Liver (tissue), 9 donors: ENCODE data around the gene MAP3K19. TPM values are rescaled to one million over a fixed set of nuclear protein-coding genes. Genes with fewer than 3 reads are reported as not detected.

Experiments used
- DNase-seq: peaks from one replicate; pipeline ENCODE4 v3.0.0-alpha.2; 2017; ENCODE audit warnings: low spot score
- H3K27ac ChIP-seq, 2 donors: one replicate each; pipeline ENCODE4 v1.7.0; 2013; ENCODE audit warnings: inconsistent platforms in 2 of 2, low read length in 2 of 2, control low read depth in 1 of 2, low read depth in 1 of 2, mild to moderate bottlenecking in 1 of 2
- H3K27me3 ChIP-seq, 4 donors: one replicate each; pipeline versions ENCODE4 v1.6.1 to v1.7.0; 2013; ENCODE audit warnings: low read length in 3 of 4, inconsistent platforms in 1 of 4, mild to moderate bottlenecking in 1 of 4, moderate library complexity in 1 of 4; ENCODE audit not compliant: control insufficient read depth in 4 of 4, insufficient read depth in 4 of 4
- H3K36me3 ChIP-seq, 4 donors: one replicate each; pipeline versions ENCODE4 v1.6.1 to v1.7.0; 2013; ENCODE audit warnings: low read length in 3 of 4, mild to moderate bottlenecking in 3 of 4, low read depth in 1 of 4, moderate library complexity in 1 of 4; ENCODE audit not compliant: control insufficient read depth in 4 of 4, insufficient read depth in 3 of 4
- H3K4me1 ChIP-seq, 4 donors: one replicate each; pipeline versions ENCODE4 v1.6.1 to v1.7.0; 2013; ENCODE audit warnings: low read length in 3 of 4, mild to moderate bottlenecking in 3 of 4, moderate library complexity in 1 of 4; ENCODE audit not compliant: control insufficient read depth in 4 of 4, insufficient read depth in 4 of 4
- H3K4me3 ChIP-seq, 3 donors: one replicate each; pipeline versions ENCODE4 v1.6.1 to v1.7.0; 2013; ENCODE audit warnings: low read length in 3 of 3, control low read depth in 1 of 3, low read depth in 1 of 3, mild to moderate bottlenecking in 1 of 3
- H3K9ac ChIP-seq, 2 donors: one replicate each; pipeline ENCODE4 v1.7.0; 2013; ENCODE audit warnings: low read length in 2 of 2, mild to moderate bottlenecking in 2 of 2, moderate library complexity in 2 of 2, control low read depth in 1 of 2, low read depth in 1 of 2
- H3K9me3 ChIP-seq, 4 donors: one replicate each; pipeline versions ENCODE4 v1.6.1 to v1.7.0; 2013; ENCODE audit warnings: low read length in 3 of 4; ENCODE audit not compliant: control insufficient read depth in 4 of 4
- EGR1 ChIP-seq, 2 donors: IDR thresholded peaks; 2 replicates each; pipeline ENCODE4 v1.6.1; 2016 to 2018; ENCODE audit warnings: antibody characterized with exemption in 2 of 2, low read depth in 2 of 2
- FOXA1 ChIP-seq: IDR thresholded peaks from 2 replicates; pipeline ENCODE4 v1.6.1; 2016; ENCODE audit warnings: antibody characterized with exemption
- FOXA2 ChIP-seq: IDR thresholded peaks from 2 replicates; pipeline ENCODE4 v1.6.1; 2016; ENCODE audit warnings: antibody characterized with exemption
- GABPA ChIP-seq, 2 donors: IDR thresholded peaks in 1 of 2; conservative IDR thresholded peaks in 1 of 2; 2 replicates each; pipeline ENCODE4 v1.6.1; 2016; ENCODE audit warnings: antibody characterized with exemption in 2 of 2, mild to moderate bottlenecking in 1 of 2, moderate library complexity in 1 of 2
- HNF4A ChIP-seq, 2 donors: conservative IDR thresholded peaks; 2 replicates each; pipeline ENCODE4 v1.6.1; 2016; ENCODE audit warnings: antibody characterized with exemption in 2 of 2, mild to moderate bottlenecking in 2 of 2
- HNF4G ChIP-seq: IDR thresholded peaks from 2 replicates; pipeline ENCODE4 v1.6.1; 2016; ENCODE audit warnings: antibody characterized with exemption
- JUND ChIP-seq, 2 donors: IDR thresholded peaks; 2 replicates each; pipeline ENCODE4 v1.6.1; 2016; ENCODE audit warnings: antibody characterized with exemption in 2 of 2
- MAX ChIP-seq: IDR thresholded peaks from 2 replicates; pipeline ENCODE4 v1.6.1; 2016; ENCODE audit warnings: antibody characterized with exemption
- RAD21 ChIP-seq, 2 donors: IDR thresholded peaks; 2 replicates each; pipeline ENCODE4 v1.6.1; 2016; ENCODE audit warnings: antibody characterized with exemption in 2 of 2, mild to moderate bottlenecking in 2 of 2
- REST ChIP-seq: IDR thresholded peaks from 2 replicates; pipeline ENCODE4 v1.6.1; 2016; ENCODE audit warnings: antibody characterized with exemption, mild to moderate bottlenecking
- RXRA ChIP-seq, 2 donors: IDR thresholded peaks; 2 replicates each; pipeline ENCODE4 v1.6.1; 2017 to 2018; ENCODE audit warnings: antibody characterized with exemption in 2 of 2, mild to moderate bottlenecking in 1 of 2
- TAF1 ChIP-seq: conservative IDR thresholded peaks from 2 replicates; pipeline ENCODE4 v1.6.1; 2016; ENCODE audit warnings: antibody characterized with exemption, mild to moderate bottlenecking
- YY1 ChIP-seq: IDR thresholded peaks from 2 replicates; pipeline ENCODE4 v1.6.1; 2016; ENCODE audit warnings: antibody characterized with exemption, mild to moderate bottlenecking
- WGBS: extraction: QIAGEN DNeasy Blood & Tissue Kit; methylation state at CpG from one replicate; pipeline ENCODE4 v1.1.7; 2013; 5-methylcytosine and 5-hydroxymethylcytosine counted together
- polyA plus RNA-seq, 2 donors: library from polyadenylated mRNA; stranded (reverse) in 1 of 2; unstranded in 1 of 2; fragments of 200-250 nt in 1 of 2; fragments of >200 nt in 1 of 2; fragmentation: Nextera tagmentation in 1 of 2; extraction: Ambion mirVana in 1 of 2; gene quantifications; one replicate each; pipeline versions ENCODE4 v1.2.1 to v1.2.3, GENCODE V29; 2013 to 2015
- total RNA-seq, 2 donors: library from RNA; depleted of rRNA; stranded (reverse); fragments of >200 nt; gene quantifications; one replicate each; pipeline ENCODE4 v1.2.3, GENCODE V29; 2014
- TF ChIP-seq, protein P1 (sequence below): IDR thresholded peaks from 2 replicates; pipeline ENCODE4 v1.6.1; 2016; ENCODE audit warnings: antibody characterized with exemption
- TF ChIP-seq, protein P2 (sequence below): IDR thresholded peaks from 2 replicates; pipeline ENCODE4 v1.6.1; 2016; ENCODE audit warnings: antibody characterized with exemption
- donor health status: healthy.
- donor health status: healthy.
- donor health status: healthy.
- donor health status: healthy.
- donor health status: healthy.

Gene MAP3K19
- total and polyA plus RNA-seq, 4 donors = not detected

DNA sequence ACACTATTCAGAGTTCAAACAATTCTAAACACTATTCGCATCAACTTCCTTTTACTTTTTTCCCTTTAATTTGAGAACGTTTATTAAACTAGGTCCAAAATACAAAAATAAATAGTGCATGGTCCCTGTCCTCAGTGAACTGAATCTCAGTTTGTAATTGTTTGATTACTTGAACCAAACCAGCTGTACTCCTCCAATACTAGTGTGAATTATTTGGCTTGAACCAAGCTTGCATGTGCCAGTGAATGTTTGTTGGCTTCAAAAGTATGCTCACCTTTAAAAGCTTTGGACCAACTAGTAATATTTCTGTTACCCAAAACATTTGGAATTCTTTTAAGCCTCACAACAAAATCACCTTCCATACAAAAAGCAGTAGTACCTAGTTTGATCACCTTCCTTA is 113.1 kb downstream of the MAP3K19 start:
- peaks cover 10 to 55% (median 44%) of the 10 kb centered on the region in 4 donors for H3K4me1 ChIP-seq
- WGBS = 18% methylated on average over 2 of the region's 2 CpGs
- DNase-seq = no peak

DNA sequence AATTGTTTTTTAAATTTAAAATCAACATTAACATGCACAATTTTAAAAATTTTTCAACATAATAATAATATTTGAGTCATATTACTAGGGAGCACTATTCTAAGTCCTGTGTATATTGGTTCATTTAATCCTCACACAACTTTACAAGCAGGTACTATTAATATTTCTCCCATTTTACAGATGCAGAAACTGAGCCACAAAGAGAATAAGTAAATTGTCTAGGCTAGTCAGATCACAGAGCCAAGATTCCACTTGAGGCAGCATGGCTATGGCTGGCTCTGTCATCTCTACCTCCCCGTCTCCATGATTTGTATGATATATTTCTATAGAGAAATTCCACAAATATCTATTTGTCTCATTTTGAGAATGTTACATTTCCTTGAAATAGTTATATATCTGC is 113.5 kb downstream of the MAP3K19 start:
- DNase-seq = no peak
- peaks cover 10 to 55% (median 44%) of the 10 kb centered on the region in 4 donors for H3K4me1 ChIP-seq
- no peaks in the 10 kb centered on the region for H3K9me3 ChIP-seq
- H3K27ac ChIP-seq = peak overlapping the region; percentile 71 to 77
- H3K4me3 ChIP-seq = peak overlapping the region in 1 of 3 donors; percentile 20
- TF ChIP-seq FOXA2 = no peak
- TF ChIP-seq FOXA1 = no peak
- no peak for TF ChIP-seq RXRA (IDR thresholded peaks at IDR 0.05)
- no peak for TF ChIP-seq MAX
- TF ChIP-seq RAD21 (IDR thresholded peaks at IDR 0.05) = no peak
- TF ChIP-seq REST = no peak
- WGBS = 57% methylated on average over 1 of the region's 1 CpG
- no peak overlapping the region for H3K9ac ChIP-seq
- H3K36me3 ChIP-seq = peaks cover 0 to 5% (median 2%) of the 10 kb centered on the region in 4 donors
- no peaks in the 10 kb centered on the region for H3K27me3 ChIP-seq

More for the DNA sequence above, 113.1 kb downstream of the MAP3K19 start:
- H3K27me3 ChIP-seq = no peaks in the 10 kb centered on the region
- H3K36me3 ChIP-seq = peaks cover under 1 to 9% (median 5%) of the 10 kb centered on the region in 4 donors
- H3K9me3 ChIP-seq = no peaks in the 10 kb centered on the region
- peak overlapping the region; percentile 71 to 77 for H3K27ac ChIP-seq
- TF ChIP-seq HNF4A (conservative IDR thresholded peaks at IDR 0.05) = peak in 1 of 2 donors; percentile 33
- TF ChIP-seq MAX = peak; percentile 17
- peak; percentile 16 to 27 for TF ChIP-seq RXRA (IDR thresholded peaks at IDR 0.05)
- TF ChIP-seq TAF1 = no peak
- no peak overlapping the region for H3K4me3 ChIP-seq
- no peak overlapping the region for H3K9ac ChIP-seq

- H3K27me3 ChIP-seq = no peaks in the 10 kb centered on the region
- peaks cover 10 to 57% (median 46%) of the 10 kb centered on the region in 4 donors for H3K4me1 ChIP-seq
- peak overlapping the region; percentile 71 to 77 for H3K27ac ChIP-seq
- DNase-seq = no peak
- 52% methylated on average over 3 of the region's 3 CpGs for WGBS
- H3K4me3 ChIP-seq = peak overlapping the region in 2 of 3 donors; percentile 20 to 34
- no peaks in the 10 kb centered on the region for H3K9me3 ChIP-seq
- peaks cover 0 to 3% (median 1%) of the 10 kb centered on the region in 4 donors for H3K36me3 ChIP-seq
- no peak overlapping the region for H3K9ac ChIP-seq
- TF ChIP-seq MAX = no peak
- peak; percentile 30 to 32 for TF ChIP-seq RXRA (IDR thresholded peaks at IDR 0.05)
- TF ChIP-seq REST = peak; percentile 25
- TF ChIP-seq YY1 = peak; percentile 94
- TF ChIP-seq JUND (IDR thresholded peaks at IDR 0.05) = peak in 1 of 2 donors; percentile 36
- TF ChIP-seq HNF4A (conservative IDR thresholded peaks at IDR 0.05) = peak; percentile 26 to 40
- TF ChIP-seq, protein P1, sequence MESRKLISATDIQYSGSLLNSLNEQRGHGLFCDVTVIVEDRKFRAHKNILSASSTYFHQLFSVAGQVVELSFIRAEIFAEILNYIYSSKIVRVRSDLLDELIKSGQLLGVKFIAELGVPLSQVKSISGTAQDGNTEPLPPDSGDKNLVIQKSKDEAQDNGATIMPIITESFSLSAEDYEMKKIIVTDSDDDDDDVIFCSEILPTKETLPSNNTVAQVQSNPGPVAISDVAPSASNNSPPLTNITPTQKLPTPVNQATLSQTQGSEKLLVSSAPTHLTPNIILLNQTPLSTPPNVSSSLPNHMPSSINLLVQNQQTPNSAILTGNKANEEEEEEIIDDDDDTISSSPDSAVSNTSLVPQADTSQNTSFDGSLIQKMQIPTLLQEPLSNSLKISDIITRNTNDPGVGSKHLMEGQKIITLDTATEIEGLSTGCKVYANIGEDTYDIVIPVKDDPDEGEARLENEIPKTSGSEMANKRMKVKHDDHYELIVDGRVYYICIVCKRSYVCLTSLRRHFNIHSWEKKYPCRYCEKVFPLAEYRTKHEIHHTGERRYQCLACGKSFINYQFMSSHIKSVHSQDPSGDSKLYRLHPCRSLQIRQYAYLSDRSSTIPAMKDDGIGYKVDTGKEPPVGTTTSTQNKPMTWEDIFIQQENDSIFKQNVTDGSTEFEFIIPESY = peak; percentile 28
- no peak for TF ChIP-seq TAF1
- TF ChIP-seq, protein P2, sequence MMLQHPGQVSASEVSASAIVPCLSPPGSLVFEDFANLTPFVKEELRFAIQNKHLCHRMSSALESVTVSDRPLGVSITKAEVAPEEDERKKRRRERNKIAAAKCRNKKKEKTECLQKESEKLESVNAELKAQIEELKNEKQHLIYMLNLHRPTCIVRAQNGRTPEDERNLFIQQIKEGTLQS = no peak
- peak in 1 of 2 donors; percentile 19 for TF ChIP-seq RAD21 (IDR thresholded peaks at IDR 0.05)
- TF ChIP-seq GABPA (IDR thresholded peaks at IDR 0.05 in 1 of 2, conservative IDR thresholded peaks at IDR 0.05 in 1 of 2) = no peak
- TF ChIP-seq HNF4G = no peak
- no peak for TF ChIP-seq EGR1 (IDR thresholded peaks at IDR 0.05; ENCODE audit: low read depth in 2 of 2)
- TF ChIP-seq FOXA2 = no peak
- TF ChIP-seq FOXA1 = no peak
Observed at GRCh38 chr2:134932864-134933526, 114.3 kb downstream of the MAP3K19 start.
